ENCODE measurements around the gene DPM2.

DPM2 gene

GRCh38 chr9:127972236-127972871 is 34.7 kb upstream of the DPM2 start:
- no peak for DNase-seq

- DNase-seq, result no peak
Measured at GRCh38 chr9:127971357-127972235, 33.9 kb upstream of the DPM2 start.

- peak in 2 of 4 experiments; percentile 46 to 55 for DNase-seq
Measured at GRCh38 chr9:127970401-127971313, 33.0 kb upstream of the DPM2 start.

GRCh38 chr9:127968700-127969383 is 31.2 kb upstream of the DPM2 start:
- DNase-seq, result no peak

DNA sequence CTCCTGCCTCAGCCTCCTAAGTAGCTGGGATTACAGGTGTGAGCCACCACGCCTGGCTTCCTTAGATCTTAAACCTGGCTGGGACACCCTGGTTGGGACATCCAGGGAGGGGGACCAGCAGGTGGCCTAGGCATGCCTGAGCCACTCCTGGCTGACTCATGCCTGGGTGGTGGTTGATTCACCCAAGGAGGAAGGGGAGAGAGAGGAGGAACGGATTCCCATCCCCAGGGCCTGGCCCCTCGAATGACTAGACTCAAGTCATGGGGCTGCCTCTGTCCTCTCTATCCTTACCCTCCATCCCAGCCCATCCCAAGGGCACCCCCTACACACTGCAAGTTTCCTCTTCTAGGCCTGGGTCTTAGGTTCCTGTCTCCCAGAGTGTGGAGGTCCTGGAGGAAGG is 30.4 kb upstream of the DPM2 start:
- DNase-seq, result no peak

DNA sequence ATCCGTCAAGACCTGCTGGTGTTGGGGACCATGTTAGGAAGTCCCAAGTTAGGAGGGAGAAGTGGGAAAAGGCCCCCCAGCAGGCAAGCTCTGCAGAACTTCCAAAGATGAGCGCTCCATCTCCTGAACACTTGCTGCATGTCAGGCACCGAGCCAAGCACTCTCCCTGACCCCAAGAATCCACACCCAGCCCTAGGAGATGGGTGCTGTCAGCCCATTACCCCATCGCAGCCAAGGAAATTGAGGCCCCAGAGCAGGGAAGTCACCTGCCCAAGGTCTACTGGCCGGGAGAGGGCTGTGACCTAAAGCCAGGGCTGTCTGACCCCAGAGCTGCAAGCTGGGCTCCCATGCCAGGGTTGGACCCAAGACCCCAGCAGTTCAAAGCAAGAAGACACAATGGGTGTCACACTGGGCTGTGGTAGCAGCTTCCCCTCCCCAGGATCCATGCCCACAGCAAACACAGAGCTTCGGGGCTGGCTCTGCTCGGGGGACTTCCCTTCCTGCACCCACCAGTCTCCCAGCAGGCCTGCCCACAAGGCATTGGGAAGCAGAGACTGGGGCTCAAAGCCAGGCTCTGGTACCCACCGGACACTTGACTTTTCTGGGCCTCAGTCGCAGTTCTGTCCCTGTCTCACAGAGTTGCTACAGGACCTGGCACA is 29.6 kb upstream of the DPM2 start:
- no peak for DNase-seq

DNA sequence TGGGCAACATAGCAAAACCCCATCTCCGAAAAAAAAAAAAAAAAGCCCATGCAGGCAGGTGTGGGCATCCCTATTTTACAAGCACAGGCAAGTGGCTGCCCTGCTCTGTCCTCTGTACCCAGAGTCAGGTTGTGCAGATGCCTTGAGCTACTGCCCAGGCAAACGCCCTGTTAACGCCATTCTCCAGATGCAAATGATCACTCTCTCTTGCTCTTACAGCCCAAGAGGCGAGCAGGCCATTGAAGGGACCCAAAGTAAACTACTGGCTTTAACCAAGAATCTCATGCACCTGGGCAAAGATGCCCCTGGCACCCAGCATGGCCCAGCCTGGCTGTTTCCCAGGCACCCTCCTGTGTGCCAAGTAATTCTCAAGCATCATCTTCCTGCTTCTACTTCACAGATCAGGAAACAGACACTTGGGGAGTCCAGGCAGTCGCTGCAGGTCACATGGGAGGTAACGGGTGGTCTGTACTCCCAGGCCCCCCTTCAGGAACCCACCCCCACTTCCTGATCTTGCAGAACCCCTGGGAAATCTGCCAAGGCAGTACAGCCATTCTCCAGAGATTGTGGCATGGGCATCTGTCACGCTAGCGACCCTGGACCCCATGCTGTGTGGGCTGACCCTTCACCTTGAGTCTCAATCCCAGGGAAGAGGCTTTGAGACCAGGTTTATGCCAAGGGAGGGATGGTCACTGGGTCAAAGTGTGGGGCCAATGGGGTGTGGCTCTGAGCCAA is 28.9 kb upstream of the DPM2 start:
- no peak for DNase-seq

DNA sequence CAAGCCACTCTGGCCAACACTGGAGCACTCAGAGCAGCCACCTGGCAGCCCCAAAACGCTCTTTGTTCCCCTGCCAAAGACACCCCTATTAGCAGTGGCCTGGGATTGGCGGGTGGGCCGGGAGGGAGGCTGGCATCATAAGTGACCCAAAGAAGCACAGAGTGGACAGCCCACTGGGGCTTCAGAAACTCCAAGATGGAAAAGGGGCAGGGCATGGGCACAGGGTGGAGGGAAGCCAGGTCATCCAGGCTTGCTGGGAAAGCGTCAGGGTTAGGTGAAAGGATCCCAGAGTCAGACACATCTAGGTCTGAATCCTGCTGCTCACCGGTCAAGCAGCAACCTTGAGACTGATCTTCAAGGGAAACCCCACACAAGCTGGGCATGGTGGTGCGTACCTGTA is 28.3 kb upstream of the DPM2 start:
- no peak for DNase-seq

- DNase-seq, result peak in 1 of 4 experiments; percentile 17
Measured at GRCh38 chr9:127963359-127964064, 25.9 kb upstream of the DPM2 start.

GRCh38 chr9:127963041-127963358 is 25.3 kb upstream of the DPM2 start:
- DNase-seq, result no peak

DNA sequence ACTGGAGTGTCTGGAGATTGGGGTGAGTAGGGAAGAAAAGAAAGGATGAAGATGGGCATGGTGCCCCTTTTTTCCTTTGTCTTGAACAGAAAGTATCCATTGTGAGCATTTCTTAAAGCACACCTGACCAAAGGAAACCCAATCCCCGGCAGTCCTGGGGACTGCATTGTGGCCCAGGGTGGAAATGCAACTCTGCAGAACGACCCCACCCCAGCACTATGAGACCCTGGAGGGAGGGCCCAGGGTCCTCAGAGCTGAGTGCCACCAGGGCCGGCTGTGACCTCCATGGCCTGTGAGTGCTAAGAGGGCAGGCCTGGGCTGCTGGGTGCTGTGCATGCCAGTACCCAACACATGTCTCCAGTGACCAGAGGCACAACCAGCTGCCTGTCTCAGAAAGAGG is 24.6 kb upstream of the DPM2 start:
- DNase-seq, result no peak

- DNase-seq, result no peak
Measured at GRCh38 chr9:127961613-127962155, 24.0 kb upstream of the DPM2 start.

DNA sequence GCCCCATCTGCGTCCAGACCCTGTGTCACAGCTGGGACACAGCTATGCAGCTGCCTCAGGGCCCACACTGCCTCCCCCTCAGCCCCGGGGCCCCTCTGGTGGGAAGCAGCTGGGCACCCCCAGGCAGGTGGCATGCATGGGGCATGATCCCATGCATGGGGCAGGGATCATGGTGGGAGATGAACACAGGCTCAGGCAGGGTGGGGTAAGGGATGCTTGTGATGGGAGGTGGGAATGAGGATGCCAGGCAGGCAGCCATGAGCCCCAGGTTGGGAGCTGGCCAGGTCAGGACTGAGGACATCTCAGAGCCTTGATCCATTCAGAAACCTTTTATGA is 23.5 kb upstream of the DPM2 start:
- no peak for DNase-seq

- no peak for DNase-seq
Measured at GRCh38 chr9:127960410-127961154, 22.9 kb upstream of the DPM2 start.

DNA sequence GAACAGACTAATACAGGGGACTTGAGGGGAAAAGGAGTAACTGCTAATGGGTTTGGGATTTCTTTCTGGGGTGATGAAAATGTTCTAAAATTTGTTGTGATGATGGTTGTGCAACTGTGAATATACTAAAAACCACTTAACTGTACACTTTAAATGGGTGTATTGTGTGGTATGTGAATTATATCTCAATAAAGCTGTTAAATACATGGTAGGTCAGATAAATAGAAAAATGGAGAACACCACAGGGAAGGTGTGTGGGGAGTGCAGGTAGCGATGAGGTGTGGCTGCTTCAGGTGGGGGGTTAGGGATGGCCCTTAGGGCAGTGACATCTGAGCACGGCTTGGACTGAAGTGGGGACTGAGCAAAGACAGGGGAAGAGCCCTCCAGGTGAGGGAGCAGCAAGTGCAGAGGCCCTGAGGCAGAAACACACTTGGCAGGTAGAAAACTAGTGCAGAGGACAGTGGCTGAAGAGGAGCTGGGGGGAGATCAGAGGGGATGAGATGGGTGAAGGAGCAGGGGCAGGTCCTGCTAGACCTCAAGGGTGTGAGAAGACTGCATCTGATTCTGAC is 22.3 kb upstream of the DPM2 start:
- no peak for DNase-seq

DNA sequence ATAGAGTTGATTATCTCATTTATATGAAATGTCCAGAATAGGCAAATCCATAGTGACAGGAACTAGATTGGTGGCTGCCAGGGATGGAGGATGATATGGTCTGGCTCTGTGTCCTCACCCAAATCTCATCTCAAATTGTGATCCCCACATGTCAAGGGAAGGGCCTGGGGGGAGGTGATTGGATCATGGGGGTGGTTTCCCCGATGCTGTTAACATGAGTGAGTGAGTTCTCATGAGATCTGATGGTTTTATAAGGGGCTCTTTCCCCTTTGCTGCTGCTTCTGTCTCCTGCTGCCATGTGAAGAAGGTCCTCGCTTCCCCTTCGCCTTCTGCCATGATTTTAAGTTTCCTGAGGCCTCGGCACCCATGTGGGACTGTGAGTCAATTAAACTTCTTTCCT is 21.7 kb upstream of the DPM2 start:
- DNase-seq, result no peak

- DNase-seq, result no peak
Measured at GRCh38 chr9:127958728-127959127, 21.1 kb upstream of the DPM2 start.

- peak; percentile 33 to 64 (median 45) for DNase-seq
Measured at GRCh38 chr9:127955294-127956015, 17.8 kb upstream of the DPM2 start.

DNA sequence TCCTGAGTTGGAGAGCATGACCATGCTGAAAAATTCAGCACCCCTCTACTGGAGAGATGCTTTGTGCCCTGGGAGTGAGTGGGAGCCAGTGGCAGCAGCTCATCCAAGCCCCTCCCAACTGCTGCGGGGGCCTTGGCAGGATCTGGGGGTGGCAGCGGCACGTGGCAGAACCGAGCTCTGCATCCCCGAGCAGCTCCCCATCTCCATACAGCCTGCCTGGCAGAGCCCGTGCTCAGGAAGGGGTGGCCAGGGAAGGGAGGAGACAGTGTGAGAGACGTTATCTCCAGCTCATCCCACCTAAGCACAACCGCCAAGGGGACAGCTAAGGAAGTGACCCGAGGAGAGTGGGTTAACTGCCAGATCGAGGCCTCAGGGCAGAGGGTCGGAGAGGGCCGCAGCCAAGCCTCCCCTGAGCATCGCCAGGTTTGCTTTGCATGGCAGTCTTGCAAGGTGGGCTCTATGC is 17.2 kb upstream of the DPM2 start:
- no peak for DNase-seq

Data from activated naive CD4-positive, alpha-beta T cell (primary cell).